SU-DHL-6 (cell line): ENCODE measurements around the gene NCKAP5.

ENCODE experiments used
- H2AFZ ChIP-seq: fragments of 200-600 bp; sonication (generic); 2 replicates; pipeline ENCODE4 v1.6.1; 2014; ENCODE audit warnings: low read depth, mild to moderate bottlenecking, moderate library complexity, mixed read lengths, antibody characterized with exemption, low read length; ENCODE audit not compliant: severe bottlenecking
- H3F3A ChIP-seq: fragments of 200-600 bp; shearing (Covaris generic); 2 replicates; pipeline ENCODE4 v1.6.0; 2016; ENCODE audit warnings: antibody characterized with exemption, mild to moderate bottlenecking; ENCODE audit not compliant: insufficient read depth
- H3K27ac ChIP-seq: fragments of 200-600 bp; sonication (generic); 2 replicates; pipeline ENCODE4 v1.5.1; 2016; ENCODE audit warnings: low read depth, mild to moderate bottlenecking, low read length, moderate library complexity, mixed read lengths
- H3K27me3 ChIP-seq: fragments of 200-600 bp; sonication (generic), shearing (Covaris generic); 2 replicates; pipeline ENCODE4 v1.6.0; 2014; ENCODE audit warnings: mild to moderate bottlenecking, low read length
- H3K36me3 ChIP-seq: fragments of 200-600 bp; sonication (generic); 2 replicates; pipeline ENCODE4 v1.6.1; 2014; ENCODE audit warnings: mild to moderate bottlenecking, low read length, mixed read lengths
- H3K4me2 ChIP-seq: fragments of 300-600, 200-600 bp; shearing (Covaris generic), sonication (generic); 2 replicates; pipeline ENCODE4 v1.6.0; 2014; ENCODE audit warnings: low read length, low read depth, mild to moderate bottlenecking; ENCODE audit not compliant: poor library complexity, severe bottlenecking
- H3K4me3 ChIP-seq: fragments of 200-600 bp; sonication (generic); 2 replicates; pipeline ENCODE4 v1.5.1; 2014; ENCODE audit warnings: antibody characterized with exemption, low read length, mild to moderate bottlenecking, mixed read lengths; ENCODE audit not compliant: insufficient read depth, poor library complexity, severe bottlenecking
- H3K79me2 ChIP-seq: fragments of 200-600 bp; sonication (generic); 2 replicates; pipeline ENCODE4 v1.6.1; 2014; ENCODE audit warnings: mild to moderate bottlenecking, low read length, moderate library complexity; ENCODE audit not compliant: insufficient read depth
- H3K9ac ChIP-seq: fragments of 200-600 bp; sonication (generic); 2 replicates; pipeline ENCODE4 v1.7.0; 2014; ENCODE audit warnings: mild to moderate bottlenecking, low read length
- H3K9me2 ChIP-seq: fragments of 200-600 bp; sonication (generic); replicated peaks from 2 replicates; pipeline ENCODE4 v1.6.1; 2014; ENCODE audit warnings: low read length; ENCODE audit not compliant: insufficient read depth
- H3K9me3 ChIP-seq: fragments of 200-600 bp; sonication (generic); 2 replicates; pipeline ENCODE4 v1.6.1; 2014; ENCODE audit warnings: low read length, mixed read lengths; ENCODE audit not compliant: insufficient read depth
- H4K20me1 ChIP-seq: fragments of 200-600 bp; sonication (generic); 2 replicates; pipeline ENCODE4 v1.6.1; 2014; ENCODE audit warnings: low read depth, mild to moderate bottlenecking, antibody characterized with exemption, low read length, moderate library complexity, mixed read lengths
- EZH2phosphoT487 ChIP-seq: fragments of 200-600 bp; sonication (generic), shearing (Covaris generic); conservative IDR thresholded peaks from 2 replicates; pipeline ENCODE4 v1.6.1; 2018; ENCODE audit warnings: mild to moderate bottlenecking, antibody characterized with exemption, low read length, moderate library complexity, mixed read lengths
- TF ChIP-seq, protein P1 (sequence below): fragments of 200-600 bp; sonication (generic); IDR thresholded peaks from one replicate; pipeline ENCODE4 v1.5.1; 2017; ENCODE audit warnings: antibody characterized with exemption, mild to moderate bottlenecking, low read length, moderate library complexity; ENCODE audit not compliant: insufficient read depth, poor library complexity, severe bottlenecking

Gene NCKAP5

DNA sequence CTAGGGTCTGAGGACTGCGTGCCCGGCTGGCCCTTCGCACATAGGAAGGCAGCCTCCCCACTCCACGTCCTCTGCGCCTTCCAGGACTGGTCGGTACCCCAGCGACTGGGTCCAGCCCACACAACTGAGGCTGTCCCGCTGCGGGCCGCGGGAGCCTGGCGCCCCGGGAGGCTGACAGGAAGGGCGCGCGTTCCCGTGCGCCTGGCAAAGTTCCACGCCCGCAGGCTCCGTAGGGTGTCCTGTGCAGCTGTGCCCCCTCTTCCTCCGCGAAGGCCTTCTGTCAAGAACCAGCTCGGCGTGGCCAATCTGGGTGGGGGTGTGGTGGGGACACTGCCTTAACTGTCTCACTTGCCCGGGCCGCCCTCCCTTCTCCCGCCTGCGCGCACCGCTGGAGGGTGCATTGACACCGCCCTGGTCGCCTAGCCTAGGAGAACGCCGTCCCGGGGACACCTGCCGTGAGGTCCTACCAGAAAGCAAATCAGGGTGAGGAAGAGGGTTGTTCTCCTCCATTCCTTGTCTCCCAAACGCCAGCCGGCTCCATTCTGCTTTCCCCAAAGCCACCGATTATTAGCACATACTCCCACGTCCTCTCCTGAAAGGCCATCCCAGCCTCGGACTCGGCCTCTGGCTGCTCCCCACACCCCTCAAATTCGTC, 897.6 kb downstream of the NCKAP5 start:
- Histone ChIP-seq H3K27ac (no peak overlapping the region), H4K20me1 (no peaks in the 10 kb centered on the region), H3K79me2 (no peaks in the 10 kb centered on the region), H3K9me3 (no peaks in the 10 kb centered on the region), H3K27me3 (no peaks in the 10 kb centered on the region), H3K4me2 (no peak overlapping the region), H3K4me3 (no peak overlapping the region), H2AFZ (no peak overlapping the region), H3K9me2 (no peaks in the 10 kb centered on the region), H3K9ac (no peak overlapping the region), H3F3A (no peaks in the 10 kb centered on the region), H3K36me3 (no peaks in the 10 kb centered on the region)
- TF ChIP-seq, protein P1, sequence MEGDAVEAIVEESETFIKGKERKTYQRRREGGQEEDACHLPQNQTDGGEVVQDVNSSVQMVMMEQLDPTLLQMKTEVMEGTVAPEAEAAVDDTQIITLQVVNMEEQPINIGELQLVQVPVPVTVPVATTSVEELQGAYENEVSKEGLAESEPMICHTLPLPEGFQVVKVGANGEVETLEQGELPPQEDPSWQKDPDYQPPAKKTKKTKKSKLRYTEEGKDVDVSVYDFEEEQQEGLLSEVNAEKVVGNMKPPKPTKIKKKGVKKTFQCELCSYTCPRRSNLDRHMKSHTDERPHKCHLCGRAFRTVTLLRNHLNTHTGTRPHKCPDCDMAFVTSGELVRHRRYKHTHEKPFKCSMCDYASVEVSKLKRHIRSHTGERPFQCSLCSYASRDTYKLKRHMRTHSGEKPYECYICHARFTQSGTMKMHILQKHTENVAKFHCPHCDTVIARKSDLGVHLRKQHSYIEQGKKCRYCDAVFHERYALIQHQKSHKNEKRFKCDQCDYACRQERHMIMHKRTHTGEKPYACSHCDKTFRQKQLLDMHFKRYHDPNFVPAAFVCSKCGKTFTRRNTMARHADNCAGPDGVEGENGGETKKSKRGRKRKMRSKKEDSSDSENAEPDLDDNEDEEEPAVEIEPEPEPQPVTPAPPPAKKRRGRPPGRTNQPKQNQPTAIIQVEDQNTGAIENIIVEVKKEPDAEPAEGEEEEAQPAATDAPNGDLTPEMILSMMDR: no peak
- TF ChIP-seq EZH2phosphoT487: no peak

DNA sequence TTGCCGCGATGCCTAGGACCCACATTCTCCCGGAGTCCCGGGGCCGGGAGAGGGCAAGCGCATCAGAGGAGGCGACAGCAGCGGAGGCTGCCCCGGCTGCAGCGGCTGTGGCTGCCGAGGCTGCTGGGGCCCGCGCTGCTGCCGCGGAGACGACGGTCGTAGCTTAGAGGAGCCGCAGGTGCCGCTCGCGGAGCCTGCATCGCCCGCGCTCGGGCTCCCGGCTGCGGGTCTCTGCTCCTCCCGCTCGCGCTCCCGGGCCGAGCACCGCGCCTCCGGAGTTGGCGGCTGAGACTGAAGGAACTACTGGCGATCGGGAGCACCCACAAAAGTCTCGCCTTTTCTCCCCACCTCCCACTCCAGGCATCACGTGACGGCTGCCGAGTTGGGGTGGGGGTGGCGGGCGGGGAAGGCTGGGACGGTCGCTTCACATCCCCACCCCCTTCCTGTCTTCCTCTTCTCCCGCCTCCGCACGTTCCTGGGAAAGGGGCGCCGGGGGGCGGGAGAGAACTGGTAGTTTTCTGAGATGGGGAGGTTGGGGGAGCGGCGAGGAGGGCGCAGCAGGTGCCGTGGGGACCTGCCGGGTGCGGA, 898.3 kb downstream of the NCKAP5 start, which contains the start of gene LYPD1:
Gene LYPD1 (minus strand): TSS at position 298 of the 588 bp plus-strand sequence. CDS start 273 bp downstream, at position 25.
- Histone ChIP-seq H2AFZ (no peak within 1 kb of the TSS), H3K4me2 (no peak within 1 kb of the TSS), H3K27me3 (no peaks in the 10 kb centered on the region), H3K9ac (no peak within 1 kb of the TSS), H3K79me2 (no peaks in the 10 kb centered on the region), H3K27ac (no peak within 1 kb of the TSS), H3K9me3 (no peaks in the 10 kb centered on the region), H4K20me1 (no peaks in the 10 kb centered on the region), H3K36me3 (no peaks in the 10 kb centered on the region), H3K4me3 (no peak within 1 kb of the TSS), H3K9me2 (no peaks in the 10 kb centered on the region), H3F3A (no peaks in the 10 kb centered on the region)
- TF ChIP-seq, protein P1: no peak
- TF ChIP-seq EZH2phosphoT487: no peak

DNA sequence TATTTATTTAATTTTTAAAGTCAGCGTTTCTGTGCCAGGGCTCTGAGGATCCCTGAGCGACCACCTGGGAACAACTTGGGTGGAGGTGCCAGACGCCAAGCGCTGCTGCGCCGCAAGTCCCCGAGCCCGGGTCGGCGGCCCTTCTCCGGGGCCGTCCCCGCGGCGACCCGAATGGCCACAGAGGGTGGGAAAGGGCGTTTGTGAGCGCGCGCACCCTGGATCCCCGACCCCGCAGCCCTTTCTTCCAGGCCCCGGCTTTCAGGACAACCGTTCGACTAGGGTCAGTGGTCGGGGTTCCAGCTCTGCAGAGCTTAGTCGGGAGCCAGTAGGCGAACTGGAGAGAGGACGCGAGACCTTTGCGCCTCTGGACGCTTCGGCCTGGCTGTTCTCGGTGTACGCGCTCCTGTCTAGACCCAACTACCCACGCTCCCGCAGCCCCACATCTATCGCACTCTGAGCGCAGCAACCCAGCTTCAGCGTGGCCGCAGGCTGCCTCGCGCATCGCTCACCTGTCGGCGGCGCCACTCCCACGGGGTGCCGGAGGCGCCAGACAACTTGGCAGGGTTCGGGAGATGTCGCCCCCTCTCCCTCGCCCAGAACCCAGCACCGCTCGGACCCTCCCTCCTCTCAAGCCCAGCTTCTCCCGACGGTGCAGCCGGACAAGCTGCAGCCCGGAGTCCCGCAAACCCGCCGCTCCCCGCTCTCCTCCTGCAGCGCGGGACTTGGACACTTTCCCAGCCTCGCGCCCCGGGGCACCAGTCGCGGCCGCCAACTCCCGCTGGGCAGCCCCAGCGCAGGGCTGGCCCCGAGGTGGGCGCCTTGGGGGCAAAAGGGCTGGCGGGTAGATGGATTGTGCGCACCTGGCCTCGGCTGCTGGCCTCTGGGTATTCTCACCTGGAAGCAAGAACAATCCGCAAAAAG, 899.0 kb downstream of the NCKAP5 start:
- no peaks in the 10 kb centered on the region for H3K27me3 ChIP-seq
- H3F3A ChIP-seq: no peaks in the 10 kb centered on the region
- H3K9ac ChIP-seq: no peak overlapping the region
- no peaks in the 10 kb centered on the region for H4K20me1 ChIP-seq
- no peaks in the 10 kb centered on the region for H3K36me3 ChIP-seq
- no peaks in the 10 kb centered on the region for H3K79me2 ChIP-seq
- no peak overlapping the region for H3K4me3 ChIP-seq
- H3K27ac ChIP-seq: no peak overlapping the region
- H3K9me3 ChIP-seq: no peaks in the 10 kb centered on the region
- H2AFZ ChIP-seq: no peak overlapping the region
- H3K4me2 ChIP-seq: no peak overlapping the region
- no peaks in the 10 kb centered on the region for H3K9me2 ChIP-seq
- TF ChIP-seq, protein P1: no peak
- TF ChIP-seq EZH2phosphoT487: no peak
